ENCODE measurements around the gene USP38. TPM values are rescaled to one million over a fixed set of nuclear protein-coding genes. Genes with fewer than 3 reads are reported as not detected.
A peak's percentile ranks its signal among the peaks of the same experiment; 100 is the strongest.
"Not testable (repeated sequence)": the region's sequence is repeated elsewhere in the genome, so short reads cannot be mapped to it uniquely, and the experiment has no call there.

USP38 gene
- 10.3 and 10.7 TPM in 2 replicates for total RNA-seq (2014; rRNA removed; shearing (Covaris generic))
- 7.4 and 9.2 TPM in 2 replicates for polyA plus RNA-seq (2015; cell fraction: cytosol; rRNA removed)
- 5.1 and 5.8 TPM in 2 replicates for polyA plus RNA-seq (2015; cell fraction: nucleus; rRNA removed)

- in situ Hi-C loops (cut with HindIII; ENCODE audit: low pct_unique_long_range_greater_than_20kb, low sequenced_read_pairs), result no loop called here
Observed at GRCh38 chr4:143184503-143185252, at the start of gene USP38. Gene USP38 (plus strand): TSS chr4:143184917. CDS start chr4:143185451, 534 bp downstream.

GRCh38 chr4:143135358-143135757 is 49.4 kb upstream of the USP38 start:
- in situ Hi-C loops (cut with HindIII; ENCODE audit: low pct_unique_long_range_greater_than_20kb, low sequenced_read_pairs), result no loop called here

More at GRCh38 chr4:143184503-143185252, at the start of gene USP38:
- DNase-seq (ENCODE audit: low read depth, low spot score), result peak; percentile 90

GRCh38 chr4:143140696-143141095 is 44.0 kb upstream of the USP38 start:
- no peak for DNase-seq (ENCODE audit: low read depth, low spot score)
- in situ Hi-C loops (cut with HindIII; ENCODE audit: low pct_unique_long_range_greater_than_20kb, low sequenced_read_pairs), result no loop called here

More at GRCh38 chr4:143135358-143135757, 49.4 kb upstream of the USP38 start:
- no peak for DNase-seq (ENCODE audit: low read depth, low spot score)

- in situ Hi-C loops (cut with HindIII; ENCODE audit: low pct_unique_long_range_greater_than_20kb, low sequenced_read_pairs), result no loop called here
- no peak for DNase-seq (ENCODE audit: low read depth, low spot score)
Observed at GRCh38 chr4:143148521-143148920, 36.2 kb upstream of the USP38 start.

- no peak for DNase-seq (ENCODE audit: low read depth, low spot score)
- in situ Hi-C loops (cut with HindIII; ENCODE audit: low pct_unique_long_range_greater_than_20kb, low sequenced_read_pairs), result no loop called here
Observed at GRCh38 chr4:143156853-143157252, 27.9 kb upstream of the USP38 start.

- no peak for DNase-seq (ENCODE audit: low read depth, low spot score)
- in situ Hi-C loops (cut with HindIII; ENCODE audit: low pct_unique_long_range_greater_than_20kb, low sequenced_read_pairs), result no loop called here
Observed at GRCh38 chr4:143163614-143164013, 21.1 kb upstream of the USP38 start.

GRCh38 chr4:143166722-143167121 is 18.0 kb upstream of the USP38 start:
- DNase-seq (ENCODE audit: low read depth, low spot score); in situ Hi-C loops (cut with HindIII; ENCODE audit: low pct_unique_long_range_greater_than_20kb, low sequenced_read_pairs): not testable (repeated sequence)

- no peak for DNase-seq (ENCODE audit: low read depth, low spot score)
- in situ Hi-C loops (cut with HindIII; ENCODE audit: low pct_unique_long_range_greater_than_20kb, low sequenced_read_pairs), result no loop called here
Observed at GRCh38 chr4:143178923-143179322, 5.8 kb upstream of the USP38 start.

- no peak for DNase-seq (ENCODE audit: low read depth, low spot score)
- in situ Hi-C loops (cut with HindIII; ENCODE audit: low pct_unique_long_range_greater_than_20kb, low sequenced_read_pairs), result no loop called here
Observed at GRCh38 chr4:143183513-143184216, 1.1 kb upstream of the USP38 start.

- DNase-seq (ENCODE audit: low read depth, low spot score), result no peak
- in situ Hi-C loops (cut with HindIII; ENCODE audit: low pct_unique_long_range_greater_than_20kb, low sequenced_read_pairs), result no loop called here
Observed at GRCh38 chr4:143184217-143184502, 557 bp upstream of the USP38 start.

GRCh38 chr4:143185253-143186107 is 763 bp downstream of the USP38 start:
- no peak for DNase-seq (ENCODE audit: low read depth, low spot score)
- in situ Hi-C loops (cut with HindIII; ENCODE audit: low pct_unique_long_range_greater_than_20kb, low sequenced_read_pairs), result no loop called here

- peak; percentile 5 for DNase-seq (ENCODE audit: low read depth, low spot score)
- in situ Hi-C loops (cut with HindIII; ENCODE audit: low pct_unique_long_range_greater_than_20kb, low sequenced_read_pairs), result no loop called here
Observed at GRCh38 chr4:143186212-143186611, 1.5 kb downstream of the USP38 start.

GRCh38 chr4:143186649-143187048 is 1.9 kb downstream of the USP38 start:
- in situ Hi-C loops (cut with HindIII; ENCODE audit: low pct_unique_long_range_greater_than_20kb, low sequenced_read_pairs), result no loop called here
- no peak for DNase-seq (ENCODE audit: low read depth, low spot score)

GRCh38 chr4:143188136-143189088 is 3.7 kb downstream of the USP38 start:
- no peak for DNase-seq (ENCODE audit: low read depth, low spot score)
- in situ Hi-C loops (cut with HindIII; ENCODE audit: low pct_unique_long_range_greater_than_20kb, low sequenced_read_pairs), result no loop called here

- no peak for DNase-seq (ENCODE audit: low read depth, low spot score)
- in situ Hi-C loops (cut with HindIII; ENCODE audit: low pct_unique_long_range_greater_than_20kb, low sequenced_read_pairs), result no loop called here
Observed at GRCh38 chr4:143189528-143189927, 4.8 kb downstream of the USP38 start.

- in situ Hi-C loops (cut with HindIII; ENCODE audit: low pct_unique_long_range_greater_than_20kb, low sequenced_read_pairs), result no loop called here
- no peak for DNase-seq (ENCODE audit: low read depth, low spot score)
Observed at GRCh38 chr4:143195581-143195980, 10.9 kb downstream of the USP38 start.

- no peak for DNase-seq (ENCODE audit: low read depth, low spot score)
- in situ Hi-C loops (cut with HindIII; ENCODE audit: low pct_unique_long_range_greater_than_20kb, low sequenced_read_pairs), result no loop called here
Observed at GRCh38 chr4:143196323-143196722, 11.6 kb downstream of the USP38 start.

Data from SK-MEL-5 (cell line).